B cell (primary cell): ENCODE data around the gene MDM1.

Experiments
- CTCF ChIP-seq: fragments of 200-600 bp; IDR thresholded peaks from one replicate; pipeline ENCODE4 v1.8.0; 2022; ENCODE audit warnings: antibody characterized with exemption, mild to moderate bottlenecking
- EZH2 ChIP-seq: IDR thresholded peaks from 2 replicates; pipeline ENCODE4 v1.6.1; 2012; ENCODE audit warnings: borderline replicate concordance, low read depth, mild to moderate bottlenecking, moderate library complexity, low read length; ENCODE audit not compliant: insufficient read depth, poor library complexity, severe bottlenecking

DNA sequence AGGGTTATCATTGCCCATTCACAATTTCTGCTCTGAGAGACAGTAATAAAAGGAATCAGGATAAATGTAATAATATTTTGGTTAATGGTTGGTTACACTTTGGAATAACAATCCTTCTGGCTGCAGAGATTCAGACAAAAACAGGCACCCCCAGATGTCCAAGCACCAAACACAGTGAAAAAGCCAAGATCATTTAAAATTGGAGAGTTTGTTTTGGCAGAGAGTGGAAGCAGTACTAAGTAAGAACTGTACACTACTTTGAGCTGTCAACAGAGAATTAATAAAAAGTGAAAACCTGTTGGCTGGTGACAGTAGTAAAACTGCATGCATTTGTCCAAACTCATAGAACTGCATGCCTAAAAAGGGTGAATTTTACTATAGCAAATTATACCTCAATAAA lies 63.2 kb downstream of the MDM1 start:
- TF ChIP-seq CTCF (no peak), EZH2 (no peak)
